Astrocyte of the cerebellum (primary cell): ENCODE results near the gene ZFYVE9.
"Not testable (repeated sequence)": the region's sequence is repeated elsewhere in the genome, so short reads cannot be mapped to it uniquely, and the experiment has no call there.

Source experiments
- DNase-seq: peaks from one replicate; pipeline ENCODE4 v3.0.0-alpha.2; 2011; ENCODE audit warnings: low read depth
- H3K4me3 ChIP-seq: 2 replicates; pipeline ENCODE4 v1.5.1; 2011; ENCODE audit warnings: mild to moderate bottlenecking, low read depth, low read length, moderate library complexity
- in situ Hi-C: cut with HindIII; loops from 2 replicates; pipeline ENCODE4 v1.10.0; 2017; ENCODE audit warnings: low sequenced_read_pairs
- TF ChIP-seq, protein P1 (sequence below): IDR thresholded peaks from 2 replicates; pipeline ENCODE4 v1.5.1; 2012; ENCODE audit warnings: low read length, low read depth, moderate library complexity, mild to moderate bottlenecking; ENCODE audit errors: missing control alignments

The ZFYVE9 gene

DNA sequence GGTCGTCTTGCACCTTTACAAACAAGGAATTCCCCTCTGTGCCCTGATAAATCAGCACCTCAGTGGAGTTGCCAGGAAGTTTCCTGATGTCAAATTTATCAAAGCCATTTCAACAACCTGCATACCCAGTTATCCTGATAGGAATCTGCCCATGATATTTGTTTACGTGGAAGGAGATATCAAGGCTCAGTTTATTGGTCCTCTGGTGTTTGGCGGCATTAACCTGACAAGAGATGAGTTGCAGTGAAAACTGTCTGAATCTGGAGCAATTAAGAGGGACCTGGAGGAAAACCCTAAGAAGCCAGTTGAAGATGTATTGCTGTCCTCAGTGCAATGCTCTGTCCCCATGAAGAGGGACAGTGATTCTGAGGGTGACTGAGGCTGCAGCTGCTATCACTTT lies 38.3 kb downstream of the ZFYVE9 start:
- TF ChIP-seq, protein P1, sequence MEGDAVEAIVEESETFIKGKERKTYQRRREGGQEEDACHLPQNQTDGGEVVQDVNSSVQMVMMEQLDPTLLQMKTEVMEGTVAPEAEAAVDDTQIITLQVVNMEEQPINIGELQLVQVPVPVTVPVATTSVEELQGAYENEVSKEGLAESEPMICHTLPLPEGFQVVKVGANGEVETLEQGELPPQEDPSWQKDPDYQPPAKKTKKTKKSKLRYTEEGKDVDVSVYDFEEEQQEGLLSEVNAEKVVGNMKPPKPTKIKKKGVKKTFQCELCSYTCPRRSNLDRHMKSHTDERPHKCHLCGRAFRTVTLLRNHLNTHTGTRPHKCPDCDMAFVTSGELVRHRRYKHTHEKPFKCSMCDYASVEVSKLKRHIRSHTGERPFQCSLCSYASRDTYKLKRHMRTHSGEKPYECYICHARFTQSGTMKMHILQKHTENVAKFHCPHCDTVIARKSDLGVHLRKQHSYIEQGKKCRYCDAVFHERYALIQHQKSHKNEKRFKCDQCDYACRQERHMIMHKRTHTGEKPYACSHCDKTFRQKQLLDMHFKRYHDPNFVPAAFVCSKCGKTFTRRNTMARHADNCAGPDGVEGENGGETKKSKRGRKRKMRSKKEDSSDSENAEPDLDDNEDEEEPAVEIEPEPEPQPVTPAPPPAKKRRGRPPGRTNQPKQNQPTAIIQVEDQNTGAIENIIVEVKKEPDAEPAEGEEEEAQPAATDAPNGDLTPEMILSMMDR = no peak
- no peak for DNase-seq
- no peak overlapping the region for H3K4me3 ChIP-seq
- in situ Hi-C loops = no loop called here

- DNase-seq, H3K4me3 ChIP-seq, in situ Hi-C loops: not testable (repeated sequence)
Measured at GRCh38 chr1:52181759-52182158, 39.9 kb downstream of the ZFYVE9 start.

DNA sequence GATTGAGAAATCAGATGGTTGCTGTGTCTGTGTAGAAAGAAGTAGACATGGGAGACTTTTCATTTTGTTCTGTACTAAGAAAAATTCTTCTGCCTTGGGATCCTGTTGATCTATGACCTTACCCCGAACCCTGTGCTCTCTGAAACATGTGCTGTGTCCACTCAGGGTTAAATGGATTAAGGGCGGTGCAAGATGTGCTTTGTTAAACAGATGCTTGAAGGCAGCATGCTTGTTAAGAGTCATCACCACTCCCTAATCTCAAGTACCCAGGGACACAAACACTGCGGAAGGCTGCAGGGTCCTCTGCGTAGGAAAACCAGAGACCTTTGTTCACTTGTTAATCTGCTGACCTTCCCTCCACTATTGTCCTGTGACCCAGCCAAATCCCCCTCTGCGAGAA lies 40.4 kb downstream of the ZFYVE9 start:
- H3K4me3 ChIP-seq, DNase-seq, in situ Hi-C loops: not testable (repeated sequence)

DNA sequence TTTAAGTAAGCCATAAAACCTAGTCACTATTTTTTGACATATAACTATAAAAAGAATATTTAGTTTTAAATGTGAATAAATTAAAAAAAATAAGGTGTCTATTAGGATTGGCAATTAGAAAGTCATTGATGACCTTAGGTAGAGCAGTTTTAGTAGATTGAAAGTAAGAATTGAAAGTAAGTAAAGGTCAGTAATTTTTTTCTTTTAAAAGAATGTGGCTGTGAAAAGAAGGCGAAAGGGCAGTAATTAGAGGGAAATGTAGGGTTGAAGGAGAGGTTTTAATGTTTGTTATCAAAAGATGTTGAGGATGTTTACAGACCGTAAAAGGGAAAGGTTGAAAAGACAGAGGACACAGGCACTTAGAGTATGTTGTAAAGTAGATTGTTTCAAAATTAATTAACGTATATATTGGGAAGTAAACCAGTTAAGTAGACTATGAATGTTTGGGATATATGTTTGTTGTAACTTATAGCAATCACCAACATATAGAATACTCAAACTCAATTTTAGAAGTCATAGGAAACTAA lies 41.0 kb downstream of the ZFYVE9 start:
- DNase-seq = no peak
- TF ChIP-seq, protein P1 = no peak
- in situ Hi-C loops = no loop called here
- H3K4me3 ChIP-seq = no peak overlapping the region

DNA sequence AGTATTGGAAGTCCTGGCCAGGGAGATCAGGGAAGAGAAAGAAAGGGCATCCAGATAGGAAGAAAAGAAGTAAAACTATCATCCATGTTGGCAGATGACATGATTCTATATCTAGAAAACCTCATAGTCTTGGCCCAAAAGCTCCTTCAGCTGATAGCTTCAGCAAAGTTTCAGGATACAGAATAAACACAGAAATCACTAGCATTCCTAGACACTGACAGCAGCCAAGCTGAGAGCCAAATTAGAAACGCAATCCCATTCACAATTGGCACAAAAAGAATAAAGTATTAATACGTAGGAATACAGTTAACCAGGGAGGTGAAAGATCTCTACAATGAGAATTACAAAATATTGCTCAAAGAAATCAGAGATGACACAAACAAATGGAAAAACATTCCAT lies 44.6 kb downstream of the ZFYVE9 start:
- TF ChIP-seq, protein P1 = no peak
- in situ Hi-C loops = no loop called here
- H3K4me3 ChIP-seq = no peak overlapping the region
- no peak for DNase-seq

- in situ Hi-C loops = no loop called here
- H3K4me3 ChIP-seq = no peak overlapping the region
- DNase-seq = no peak
- TF ChIP-seq, protein P1 = no peak
Measured at GRCh38 chr1:52189898-52190480, 48.1 kb downstream of the ZFYVE9 start.

DNA sequence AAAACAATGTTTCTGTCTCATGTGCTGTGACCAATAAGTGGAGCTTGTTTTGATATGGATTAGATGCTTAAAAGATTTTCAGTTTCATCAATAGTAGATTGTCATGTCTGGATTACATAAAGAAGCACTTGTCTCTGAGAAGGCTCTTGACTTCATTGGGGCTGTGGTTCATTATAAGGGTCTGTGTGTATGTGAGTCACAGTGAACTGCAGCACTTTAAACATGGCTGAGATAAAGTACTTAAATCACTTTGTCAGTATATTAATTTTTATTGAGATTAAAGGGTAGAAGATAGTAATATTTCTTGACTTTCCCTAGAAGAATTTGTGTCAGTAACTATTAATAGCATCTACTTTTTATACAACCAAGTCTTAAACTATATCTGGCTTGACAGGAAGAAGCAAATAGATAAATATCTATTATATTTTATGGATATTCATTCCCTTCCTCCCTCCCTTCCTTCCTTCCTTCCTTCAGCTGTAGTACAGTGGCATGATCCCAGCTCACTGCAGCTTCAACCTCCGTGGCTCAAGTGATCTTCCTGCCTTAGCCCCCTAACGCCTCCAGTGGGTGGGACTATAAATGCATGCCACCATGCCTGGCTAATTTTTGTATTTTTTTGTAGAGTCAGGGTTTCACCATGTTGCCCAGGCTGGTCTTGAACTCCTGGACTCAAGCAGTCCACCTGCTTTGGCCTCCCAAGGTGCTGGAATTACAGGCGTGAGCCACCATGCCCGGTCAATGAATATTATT lies 48.8 kb downstream of the ZFYVE9 start:
- no peak for DNase-seq
- in situ Hi-C loops = no loop called here
- TF ChIP-seq, protein P1 = no peak
- no peak overlapping the region for H3K4me3 ChIP-seq
